ENCODE results near the gene GRK3. TPM values are rescaled to one million over a fixed set of nuclear protein-coding genes. Genes with fewer than 3 reads are reported as not detected.

The GRK3 gene
- total and polyA plus RNA-seq, 10 of the 15 experiments (the other 5 are each of a cell fraction or from before 2014, with no cell fraction given): 3.1 to 35.1 (median 14.7) TPM

- Histone ChIP-seq H3K4me1 (ENCODE audit: control insufficient read depth, insufficient read depth, low read length) (no peaks in the 10 kb centered on the region), H3K4me3 (no peak overlapping the region), H4K20me1 (ENCODE audit: control insufficient read depth, insufficient read depth) (no peaks in the 10 kb centered on the region), H3K79me2 (ENCODE audit: control insufficient read depth, insufficient read depth, low read length) (no peaks in the 10 kb centered on the region), H3K9me3 (replicated peaks; ENCODE audit: control insufficient read depth, insufficient read depth, low read length) (no peaks in the 10 kb centered on the region), H3K9ac (ENCODE audit: control insufficient read depth, insufficient read depth, low read length) (no peak overlapping the region), H3K4me2 (ENCODE audit: control insufficient read depth, insufficient read depth) (no peak overlapping the region), H2AFZ (ENCODE audit: control insufficient read depth, low read depth, low read length) (no peak overlapping the region), H3K27ac (ENCODE audit: control insufficient read depth, insufficient read depth) (no peak overlapping the region), H3K36me3 (ENCODE audit: control insufficient read depth in 2 of 2, insufficient read depth in 2 of 2, low read length in 1 of 2) (no peaks in the 10 kb centered on the region), H3K27me3 (replicated peaks in 1 of 2; ENCODE audit: control insufficient read depth in 2 of 2, insufficient read depth in 2 of 2, low read length in 1 of 2) (no peaks in the 10 kb centered on the region)
- 65% methylated on average over 4 of the region's 4 CpGs for WGBS (ENCODE audit: insufficient coverage, insufficient replicate concordance, low lambda C conversion rate, missing lambda C conversion rate)
- no TSS peak for BruUV-seq (replicated peaks)
- SMC1A ChIA-PET (ENCODE audit: uncharacterized antibody, unreplicated experiment): interaction anchor here (1.0 to 7.1 kb wide), 11 partner anchors 25 to 237 kb away, joined by 3 to 170 read pairs (median 8); partner anchors contain the start of gene GRK3
- FAIRE-seq: no peak
- ATAC-seq: no peak
- intact Hi-C loops (cut with micrococcal nuclease; ENCODE audit: unreplicated experiment): loop anchor here (5.0 kb wide), 1 partner anchor 79 kb away; no protein-coding TSS in a partner anchor
- CTCF ChIA-PET: interaction anchor here (0.6 to 7.9 kb wide), 16 partner anchors 13 to 339 kb away, joined by 3 to 88 read pairs (median 4); no protein-coding TSS in a partner anchor
- POLR2A ChIA-PET: no interaction called here
- DNase-seq (ENCODE audit: low read depth, low spot score): no peak
- RAD21 ChIA-PET (ENCODE audit: unreplicated experiment): interaction anchor here (1.4 to 7.0 kb wide), 6 partner anchors 26 to 231 kb away, joined by 4 to 202 read pairs (median 14); partner anchors contain the start of gene GRK3
- in situ Hi-C loops (cut with MboI): no loop called here
- no peak for TF ChIP-seq ZZZ3 (IDR thresholded peaks at IDR 0.05; ENCODE audit: control insufficient read depth, insufficient read length, low read depth)
Measured at GRCh38 chr22:25540908-25541660, 23.4 kb upstream of the GRK3 start.

DNA sequence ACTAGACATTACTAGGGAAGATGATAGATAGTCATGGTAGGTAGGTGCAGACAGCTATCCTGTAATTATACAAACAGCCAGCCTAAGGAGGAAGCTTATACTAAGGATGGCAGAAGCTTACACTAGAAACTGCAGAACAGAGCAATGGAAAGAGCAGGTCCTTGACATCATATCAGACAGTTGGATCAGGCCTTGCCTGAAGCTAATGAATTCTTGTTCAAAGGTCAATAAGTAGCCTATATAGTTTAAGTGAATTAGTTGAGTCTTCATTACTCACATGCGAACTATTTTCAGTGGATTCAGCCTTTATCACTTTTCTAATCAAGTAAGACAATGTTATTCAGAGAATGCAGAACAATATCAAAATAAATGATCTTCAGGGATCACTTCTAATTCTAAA, 22.3 kb upstream of the GRK3 start:
- FAIRE-seq: no peak
- in situ Hi-C loops (cut with MboI): no loop called here

More for the DNA sequence above, 22.3 kb upstream of the GRK3 start:
- ChIA-PET CTCF (interaction anchor here (0.8 to 7.9 kb wide), 18 partner anchors 12 to 234 kb away, joined by 3 to 88 read pairs (median 4); no protein-coding TSS in a partner anchor), SMC1A (ENCODE audit: uncharacterized antibody, unreplicated experiment) (interaction anchor here (1.0 to 7.1 kb wide), 14 partner anchors 16 to 236 kb away, joined by 3 to 170 read pairs (median 5); partner anchors contain the start of gene GRK3), POLR2A (no interaction called here), RAD21 (ENCODE audit: unreplicated experiment) (interaction anchor here (1.0 to 7.0 kb wide), 7 partner anchors 25 to 230 kb away, joined by 3 to 202 read pairs (median 5); partner anchors contain the start of gene GRK3)
- DNase-seq (ENCODE audit: low read depth, low spot score): no peak
- Histone ChIP-seq H3K27me3 (replicated peaks in 1 of 2; ENCODE audit: control insufficient read depth in 2 of 2, insufficient read depth in 2 of 2, low read length in 1 of 2) (no peaks in the 10 kb centered on the region), H3K4me3 (no peak overlapping the region), H3K27ac (ENCODE audit: control insufficient read depth, insufficient read depth) (no peak overlapping the region), H3K79me2 (ENCODE audit: control insufficient read depth, insufficient read depth, low read length) (no peaks in the 10 kb centered on the region), H3K36me3 (ENCODE audit: control insufficient read depth in 2 of 2, insufficient read depth in 2 of 2, low read length in 1 of 2) (no peaks in the 10 kb centered on the region), H3K9me3 (replicated peaks; ENCODE audit: control insufficient read depth, insufficient read depth, low read length) (no peaks in the 10 kb centered on the region), H2AFZ (ENCODE audit: control insufficient read depth, low read depth, low read length) (no peak overlapping the region), H3K4me2 (ENCODE audit: control insufficient read depth, insufficient read depth) (no peak overlapping the region), H4K20me1 (ENCODE audit: control insufficient read depth, insufficient read depth) (no peaks in the 10 kb centered on the region), H3K4me1 (ENCODE audit: control insufficient read depth, insufficient read depth, low read length) (no peaks in the 10 kb centered on the region; the same call in 1 of the 2 replicates), H3K9ac (ENCODE audit: control insufficient read depth, insufficient read depth, low read length) (no peak overlapping the region)
- TF ChIP-seq SUZ12 (IDR thresholded peaks at IDR 0.05; ENCODE audit: unreplicated experiment) (no peak), CHD2 (IDR thresholded peaks at IDR 0.05; ENCODE audit: borderline replicate concordance, low read depth, low read length) (no peak), POLR2AphosphoS2 (IDR thresholded peaks at IDR 0.05; ENCODE audit: low read depth, low read length) (no peak), NR2F1 (conservative IDR thresholded peaks at IDR 0.05) (no peak), CHD1 (IDR thresholded peaks at IDR 0.05; ENCODE audit: low read depth, low read length) (no peak), SP1 (IDR thresholded peaks at IDR 0.05; ENCODE audit: low read depth, low read length) (no peak), ZBED1 (IDR thresholded peaks at IDR 0.05; ENCODE audit: borderline replicate concordance) (no peak), RAD51 (IDR thresholded peaks at IDR 0.05) (no peak)
- no TSS peak for BruUV-seq (replicated peaks)
- ATAC-seq: no peak
- WGBS (ENCODE audit: insufficient coverage, insufficient replicate concordance, low lambda C conversion rate, missing lambda C conversion rate): 47% methylated on average over 1 of the region's 1 CpG
- intact Hi-C loops (cut with micrococcal nuclease; ENCODE audit: unreplicated experiment): loop anchor here (5.0 kb wide), 1 partner anchor 80 kb away; no protein-coding TSS in a partner anchor

All from GM12878 (cell line).